GM21786 (cell line): ENCODE measurements around the gene PLAC1.

Source experiments
- ATAC-seq: cut with Tn5 transposase; IDR thresholded peaks from one replicate; pipeline ENCODE4 v1.9.1; 2021; ENCODE audit not compliant: unreplicated experiment

Gene PLAC1

GRCh38 chrX:134658002-134658759 lies at the start of gene PLAC1:
Gene PLAC1, minus strand, starts transcription at chrX:134658471. Its CDS starts 91,789 bp downstream, at chrX:134566682.
- no peak for ATAC-seq

DNA sequence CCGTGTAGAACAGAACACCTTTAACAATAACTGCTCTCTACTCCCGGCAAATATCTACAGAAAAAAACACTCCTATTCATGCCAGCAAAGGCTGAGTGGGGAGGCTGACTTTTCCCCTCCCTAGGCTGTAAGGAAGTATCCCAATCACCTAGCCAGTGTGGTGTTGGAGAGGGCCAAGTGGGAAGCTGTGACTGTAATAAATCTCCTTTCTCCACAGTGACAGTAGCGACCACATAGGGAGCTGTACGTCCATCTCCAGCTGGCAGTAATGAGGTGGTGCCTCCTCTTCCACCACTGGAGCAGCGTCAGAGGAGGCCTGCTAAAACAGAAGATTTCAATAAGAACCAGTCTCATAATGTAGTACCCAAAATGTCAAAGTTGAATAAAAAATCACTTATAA lies 47.9 kb upstream of the PLAC1 start:
- no peak for ATAC-seq

DNA sequence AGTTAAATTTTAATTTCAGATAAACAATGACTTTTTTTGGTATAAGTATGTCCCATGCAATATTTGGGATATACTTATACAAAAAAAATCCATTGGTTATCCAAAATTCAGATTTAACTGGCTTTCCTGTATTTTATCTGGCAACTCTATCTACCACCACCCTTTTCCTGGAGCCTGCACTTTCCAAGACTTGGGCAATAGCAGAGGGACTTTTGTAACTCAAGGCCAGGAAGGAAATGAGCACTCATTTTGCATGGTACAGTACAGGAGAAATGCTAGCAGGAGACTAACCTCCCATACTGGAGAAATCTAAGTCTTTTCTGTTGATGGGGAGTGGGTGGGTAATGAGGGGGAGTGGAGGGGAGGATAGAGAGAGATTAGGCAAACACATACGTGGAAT lies 37.7 kb upstream of the PLAC1 start:
- no peak for ATAC-seq

GRCh38 chrX:134694333-134695322 lies 36.4 kb upstream of the PLAC1 start:
- no peak for ATAC-seq

- no peak for ATAC-seq
Observed at GRCh38 chrX:134693644-134694043, 35.4 kb upstream of the PLAC1 start.

DNA sequence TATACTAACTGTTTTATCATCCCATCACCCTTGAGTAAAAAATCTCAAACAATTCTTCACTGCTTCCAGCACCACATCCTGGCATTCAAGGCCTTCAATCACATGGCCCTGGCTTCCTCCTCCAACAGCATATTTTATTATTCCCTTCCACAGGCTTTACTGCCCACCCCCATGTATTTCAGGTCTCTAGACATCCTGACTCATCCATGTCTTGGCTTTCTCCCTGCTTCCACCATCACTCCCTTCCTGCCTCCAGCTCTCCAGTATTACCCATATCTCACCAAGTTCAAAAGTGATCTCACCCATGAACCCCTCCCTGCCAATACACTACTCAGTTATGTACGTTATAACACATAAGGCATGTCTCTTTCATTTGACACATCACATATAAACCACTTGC lies 34.7 kb upstream of the PLAC1 start:
- ATAC-seq = no peak

DNA sequence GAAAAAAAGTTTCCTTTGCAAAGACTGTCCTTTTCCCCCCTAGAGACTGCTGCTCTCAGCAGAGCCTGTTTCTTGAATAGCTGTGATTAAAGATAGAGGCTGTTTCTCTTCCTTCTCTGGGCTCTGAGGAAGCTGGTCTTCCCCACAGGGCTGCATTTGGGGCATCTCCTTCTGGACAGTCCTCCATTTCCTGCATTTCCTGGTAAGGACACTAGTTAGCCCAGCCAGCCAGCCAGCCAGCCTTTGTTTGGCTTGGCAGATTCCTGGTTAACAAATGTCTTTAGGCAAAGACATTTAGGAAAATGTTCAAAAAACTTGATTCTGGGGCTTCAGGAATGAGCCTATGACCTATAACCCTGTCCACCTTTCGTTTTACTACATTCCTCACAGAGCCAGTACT lies 34.0 kb upstream of the PLAC1 start:
- ATAC-seq = no peak

GRCh38 chrX:134691453-134691852 lies 33.2 kb upstream of the PLAC1 start:
- ATAC-seq = no peak

DNA sequence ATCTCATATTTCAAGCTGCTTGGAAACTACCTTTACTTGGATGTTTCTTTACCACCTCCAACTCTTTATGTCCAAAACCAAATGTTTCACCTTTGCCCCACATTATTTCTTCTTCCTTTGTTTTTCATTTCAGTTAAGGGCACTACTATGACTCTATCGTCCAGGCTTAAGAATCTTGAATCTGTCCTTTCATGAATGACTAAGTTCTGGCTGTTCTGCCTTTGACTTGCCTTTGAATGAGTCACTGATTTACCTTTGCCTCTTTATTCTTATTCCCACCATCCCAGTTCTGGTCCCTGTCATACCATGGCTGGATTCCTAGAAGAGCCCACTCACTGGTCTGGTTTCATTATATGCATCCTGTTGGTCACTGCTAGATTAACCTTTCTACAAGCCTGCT lies 30.6 kb upstream of the PLAC1 start:
- ATAC-seq = no peak

DNA sequence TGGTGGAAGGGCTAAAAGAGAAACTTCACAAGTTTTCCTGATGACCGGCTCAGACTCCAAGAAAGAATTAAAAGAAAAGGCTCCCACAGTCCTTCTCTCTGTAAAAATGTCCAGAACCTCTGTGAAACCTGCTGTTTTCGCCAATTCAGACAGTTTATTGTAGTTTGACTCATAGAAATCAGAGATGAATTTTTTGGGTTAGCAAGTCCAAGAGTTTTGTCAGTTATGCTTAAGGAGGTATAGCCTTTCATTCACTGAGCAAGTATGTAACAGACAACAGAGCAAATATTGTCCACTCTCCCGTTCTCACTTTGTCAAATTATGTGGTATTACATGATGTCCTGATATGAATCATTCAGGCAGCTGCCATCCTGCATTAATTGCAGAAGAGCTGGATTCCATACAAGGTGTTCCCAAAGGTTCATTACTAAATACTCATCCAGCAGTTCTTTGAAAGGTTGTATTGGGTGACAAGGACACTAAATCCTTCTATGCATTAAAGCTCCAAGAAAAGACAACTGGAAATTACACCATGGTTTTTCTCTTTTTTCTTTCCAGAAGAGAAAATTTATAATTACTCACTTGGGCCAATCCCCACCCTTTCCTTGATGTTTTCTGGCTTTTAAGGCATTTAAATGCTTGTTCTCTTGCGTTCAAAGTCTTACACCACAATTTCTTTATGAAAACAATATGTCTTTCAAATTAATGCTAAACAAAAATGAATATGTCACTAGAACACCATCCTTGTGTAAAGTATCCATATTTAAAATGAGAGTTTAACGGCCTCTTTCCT lies 30.0 kb upstream of the PLAC1 start:
- no peak for ATAC-seq

DNA sequence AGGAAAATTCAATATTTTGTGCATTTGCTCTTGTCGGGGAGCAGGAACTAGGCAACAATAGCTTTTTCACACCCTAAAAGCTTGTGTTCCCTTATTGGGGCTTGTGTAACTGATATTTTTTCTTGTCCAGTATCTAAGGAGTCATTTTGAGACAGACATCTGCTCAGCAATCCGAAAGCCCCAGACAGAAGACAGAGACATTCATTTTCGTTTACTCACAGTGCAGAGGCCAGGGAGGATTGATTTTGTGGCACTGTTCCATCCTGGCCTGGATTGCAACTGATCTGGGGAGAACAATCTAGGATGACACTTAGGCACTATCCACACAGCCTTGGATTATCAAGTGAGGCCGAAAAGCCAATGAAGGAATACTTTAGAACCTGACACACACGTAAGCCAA lies 27.4 kb upstream of the PLAC1 start:
- ATAC-seq = no peak

- no peak for ATAC-seq
Observed at GRCh38 chrX:134684956-134685355, 26.7 kb upstream of the PLAC1 start.

- ATAC-seq = no peak
Observed at GRCh38 chrX:134683351-134684005, 25.2 kb upstream of the PLAC1 start.

- no peak for ATAC-seq
Observed at GRCh38 chrX:134682081-134682480, 23.8 kb upstream of the PLAC1 start.

GRCh38 chrX:134679644-134680043 lies 21.4 kb upstream of the PLAC1 start:
- ATAC-seq = no peak

DNA sequence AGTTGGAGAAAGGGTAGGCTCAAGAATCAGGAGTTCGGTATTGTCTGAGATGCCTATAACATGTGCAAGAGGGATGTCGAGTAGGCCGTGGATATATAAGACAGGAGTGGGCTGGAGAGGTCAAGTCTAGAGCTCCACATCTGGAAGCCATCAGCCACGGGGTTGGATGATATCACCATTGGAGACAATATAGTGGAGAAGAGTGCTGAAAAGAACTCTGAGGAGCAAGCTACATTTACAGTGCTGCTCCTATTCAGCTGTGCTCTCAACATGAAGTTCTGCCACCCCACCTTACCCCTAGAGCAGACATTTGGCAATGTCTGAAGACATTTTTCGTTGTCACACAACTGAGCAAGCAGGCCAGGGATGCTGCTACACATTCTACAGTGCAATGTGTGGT lies 20.9 kb upstream of the PLAC1 start:
- ATAC-seq = no peak

DNA sequence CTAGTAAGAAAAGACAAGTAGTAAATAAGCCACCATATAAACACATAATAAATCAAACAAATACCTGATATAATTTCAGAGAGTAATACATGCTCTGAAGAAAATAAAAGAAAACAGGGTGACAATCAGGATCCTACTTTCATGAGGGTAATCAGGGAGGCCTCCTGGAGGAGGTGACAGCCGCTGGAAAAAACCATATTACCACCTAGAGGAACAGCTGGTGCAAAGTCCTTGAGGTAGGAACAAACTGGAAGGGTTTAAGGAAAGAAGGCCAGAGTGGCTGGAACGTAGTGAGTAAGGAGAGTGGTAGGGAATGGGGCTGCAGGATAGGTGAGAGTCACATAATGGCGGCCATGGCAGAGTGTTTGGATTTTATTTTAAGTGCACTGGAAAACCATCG lies 19.1 kb upstream of the PLAC1 start:
- no peak for ATAC-seq

DNA sequence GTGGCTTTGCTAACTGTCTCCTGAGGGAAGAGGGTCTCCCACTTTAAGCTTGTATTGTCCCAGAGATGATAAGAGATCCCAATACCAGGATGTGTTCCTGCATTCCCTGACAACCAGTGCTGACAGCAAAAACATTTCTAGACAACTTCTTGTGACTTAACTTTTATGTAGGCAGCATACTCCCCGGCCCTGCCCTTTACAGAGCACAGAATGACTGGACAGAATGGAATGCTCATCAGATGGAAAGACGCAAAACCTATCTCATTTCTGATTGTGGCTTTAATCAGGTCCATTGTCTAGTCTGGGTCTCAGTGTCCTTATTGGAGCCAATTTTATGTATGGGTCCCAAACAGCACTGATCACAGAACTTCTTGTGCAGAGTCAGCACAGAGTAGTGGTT lies 18.2 kb upstream of the PLAC1 start:
- ATAC-seq = no peak

- no peak for ATAC-seq
Observed at GRCh38 chrX:134673123-134673522, 14.9 kb upstream of the PLAC1 start.

DNA sequence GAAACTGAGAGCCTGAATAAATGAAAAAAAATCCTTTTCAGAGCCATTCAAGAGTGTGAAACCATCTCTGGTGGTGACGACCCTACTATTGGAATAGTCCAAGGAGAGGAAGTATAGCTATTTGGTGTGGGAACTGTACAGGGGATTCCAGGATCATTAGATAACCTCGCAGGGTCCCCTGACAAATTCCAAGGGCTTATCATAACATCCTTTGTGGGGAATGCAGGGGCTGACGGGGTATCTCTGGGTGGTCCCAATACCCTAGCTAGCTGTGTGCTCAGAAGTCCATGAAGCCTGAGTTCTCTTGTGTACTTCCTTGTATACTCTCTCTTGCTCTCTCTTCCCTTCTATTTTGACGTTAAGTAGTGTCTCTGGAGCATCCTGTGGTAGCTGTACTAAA lies 13.8 kb upstream of the PLAC1 start:
- ATAC-seq = no peak

GRCh38 chrX:134671294-134671693 lies 13.0 kb upstream of the PLAC1 start:
- no peak for ATAC-seq
